ENCODE results near the gene DNAJA4.

- TF ChIP-seq, protein P1, sequence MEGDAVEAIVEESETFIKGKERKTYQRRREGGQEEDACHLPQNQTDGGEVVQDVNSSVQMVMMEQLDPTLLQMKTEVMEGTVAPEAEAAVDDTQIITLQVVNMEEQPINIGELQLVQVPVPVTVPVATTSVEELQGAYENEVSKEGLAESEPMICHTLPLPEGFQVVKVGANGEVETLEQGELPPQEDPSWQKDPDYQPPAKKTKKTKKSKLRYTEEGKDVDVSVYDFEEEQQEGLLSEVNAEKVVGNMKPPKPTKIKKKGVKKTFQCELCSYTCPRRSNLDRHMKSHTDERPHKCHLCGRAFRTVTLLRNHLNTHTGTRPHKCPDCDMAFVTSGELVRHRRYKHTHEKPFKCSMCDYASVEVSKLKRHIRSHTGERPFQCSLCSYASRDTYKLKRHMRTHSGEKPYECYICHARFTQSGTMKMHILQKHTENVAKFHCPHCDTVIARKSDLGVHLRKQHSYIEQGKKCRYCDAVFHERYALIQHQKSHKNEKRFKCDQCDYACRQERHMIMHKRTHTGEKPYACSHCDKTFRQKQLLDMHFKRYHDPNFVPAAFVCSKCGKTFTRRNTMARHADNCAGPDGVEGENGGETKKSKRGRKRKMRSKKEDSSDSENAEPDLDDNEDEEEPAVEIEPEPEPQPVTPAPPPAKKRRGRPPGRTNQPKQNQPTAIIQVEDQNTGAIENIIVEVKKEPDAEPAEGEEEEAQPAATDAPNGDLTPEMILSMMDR (IDR thresholded peaks at IDR 0.05), result no peak
- no peak for TF ChIP-seq POLR2AphosphoS5 (IDR thresholded peaks at IDR 0.05)
These were observed 55.2 kb downstream of the DNAJA4 start for GRCh38 chr15:78319588-78319987.

All from sigmoid colon (tissue), 4 donors.